ENCODE results near the gene PLD2.

The PLD2 gene

DNA sequence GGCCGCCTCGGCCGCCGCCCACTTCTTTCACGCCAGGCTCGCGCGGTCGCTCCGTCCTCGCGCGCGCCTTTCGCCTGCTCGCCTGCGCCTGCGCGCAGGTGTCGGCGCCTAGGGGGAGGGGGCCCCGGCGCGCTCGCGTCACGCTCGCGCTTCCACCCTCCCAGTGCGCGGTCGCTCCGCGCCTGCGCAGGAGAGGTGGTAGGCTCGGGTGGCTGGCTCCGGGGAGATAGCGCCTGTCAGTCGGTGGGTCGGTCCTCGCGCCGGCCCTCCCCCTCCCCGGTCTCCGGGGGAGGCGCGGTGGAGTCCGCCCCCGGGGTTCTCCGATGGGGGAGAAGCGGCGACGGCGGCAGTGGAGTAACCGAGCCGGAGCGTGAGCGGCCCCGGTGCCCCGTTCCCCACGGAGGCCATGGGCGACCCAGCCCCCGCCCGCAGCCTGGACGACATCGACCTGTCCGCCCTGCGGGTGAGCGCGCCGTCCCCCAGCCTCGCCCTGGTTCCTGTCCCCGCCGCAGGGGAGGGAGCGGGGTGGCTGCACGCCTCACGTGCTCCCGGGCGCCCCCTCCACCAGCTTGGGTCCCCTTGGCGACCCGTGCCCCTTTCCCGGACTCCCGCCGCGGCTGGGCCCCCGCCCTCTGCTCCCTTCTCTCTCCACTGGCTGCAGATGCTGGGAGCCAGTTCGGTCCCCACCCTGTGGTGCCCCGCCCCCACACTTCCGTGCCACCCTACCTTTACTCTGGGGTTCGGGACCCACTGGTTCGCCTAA, 26.4 kb downstream of the PLD2 start, which contains the start of gene MINK1 (continued):
- TF ChIP-seq PATZ1 (tag by site-specific recombination; IDR thresholded peaks at IDR 0.05) (peak; percentile 89), ZNF155 (tag by site-specific recombination; IDR thresholded peaks at IDR 0.05) (no peak), ZNF600 (tag by site-specific recombination; IDR thresholded peaks at IDR 0.05) (peak; percentile 56; the same call in 1 of the 2 replicates), ZNF146 (tag by site-specific recombination; IDR thresholded peaks at IDR 0.05) (peak; percentile 7; the same call in 1 of the 2 replicates), BCL11A (tag by site-specific recombination; IDR thresholded peaks at IDR 0.05; ENCODE audit: low read depth) (0 out of 2 replicates have a peak, but pooled peaks have one; percentile 19), ZNF660 (tag by site-specific recombination; IDR thresholded peaks at IDR 0.05) (no peak), ZNF121 (tag by site-specific recombination; IDR thresholded peaks at IDR 0.05) (no peak), ZNF501 (tag by site-specific recombination; IDR thresholded peaks at IDR 0.05) (peak; percentile 79; the same call in 1 of the 2 replicates), YY2 (tag by site-specific recombination; IDR thresholded peaks at IDR 0.05) (peak; percentile 55; the same call in 1 of the 2 replicates), ZSCAN23 (tag by site-specific recombination; IDR thresholded peaks at IDR 0.05) (no peak), HOXC10 (CRISPR knock-in tag; IDR thresholded peaks at IDR 0.05) (no peak), ZNF776 (tag by site-specific recombination; IDR thresholded peaks at IDR 0.05; ENCODE audit: borderline replicate concordance) (no peak), ZBTB1 (tag by site-specific recombination; IDR thresholded peaks at IDR 0.05) (no peak), RBAK (tag by site-specific recombination; IDR thresholded peaks at IDR 0.05) (no peak), ZNF433 (tag by site-specific recombination; IDR thresholded peaks at IDR 0.05; ENCODE audit: low read depth) (no peak), ZNF571 (tag by site-specific recombination; IDR thresholded peaks at IDR 0.05) (no peak), KLF16 (tag by site-specific recombination; IDR thresholded peaks at IDR 0.05) (peak; percentile 69), SETDB1 (IDR thresholded peaks at IDR 0.05; ENCODE audit: insufficient read length, low read length) (no peak), ZNF626 (tag by site-specific recombination; IDR thresholded peaks at IDR 0.05) (no peak), ZNF76 (tag by site-specific recombination; IDR thresholded peaks at IDR 0.05; ENCODE audit: borderline replicate concordance, low read depth) (no peak), ZNF16 (tag by site-specific recombination; IDR thresholded peaks at IDR 0.05; ENCODE audit: low read depth) (no peak)

- peak overlapping the region; percentile 90 for H3K4me3 ChIP-seq (ENCODE audit: low read depth, low read length)
- H3K9me3 ChIP-seq (ENCODE audit: control insufficient read depth, insufficient read depth, low read depth, low read length): no peaks in the 10 kb centered on the region
- H3K27ac ChIP-seq (ENCODE audit: extremely low read depth, low read depth, low read length): peak overlapping the region; percentile 81
- CTCF ChIA-PET: interaction anchor here (0.6 to 1.1 kb wide), 4 partner anchors 47 to 334 kb away, joined by 3 to 10 read pairs (median 4); no protein-coding TSS in a partner anchor
- H3K36me3 ChIP-seq (ENCODE audit: control insufficient read depth in 2 of 2, insufficient read depth in 1 of 2, low read length in 2 of 2): peaks cover 0 to 5% of the 10 kb centered on the region in 2 experiments; a peak in 1 of 3 replicates
- H3K4me1 ChIP-seq (ENCODE audit: control insufficient read depth, insufficient read depth, low read length): peaks cover 14% of the 10 kb centered on the region
- POLR2A ChIA-PET: interaction anchor here (0.6 to 2.4 kb wide), 5 partner anchors 9 to 666 kb away, joined by 3 to 9 read pairs (median 4); partner anchors contain the start of gene PLD2
- peak; percentile 61; the same call in 1 of the 2 replicates for TF ChIP-seq ZBTB20 (tag by site-specific recombination; IDR thresholded peaks at IDR 0.05)
- TF ChIP-seq ZNF266 (tag by site-specific recombination; IDR thresholded peaks at IDR 0.05; ENCODE audit: low read depth): no peak
- TF ChIP-seq, protein P1, sequence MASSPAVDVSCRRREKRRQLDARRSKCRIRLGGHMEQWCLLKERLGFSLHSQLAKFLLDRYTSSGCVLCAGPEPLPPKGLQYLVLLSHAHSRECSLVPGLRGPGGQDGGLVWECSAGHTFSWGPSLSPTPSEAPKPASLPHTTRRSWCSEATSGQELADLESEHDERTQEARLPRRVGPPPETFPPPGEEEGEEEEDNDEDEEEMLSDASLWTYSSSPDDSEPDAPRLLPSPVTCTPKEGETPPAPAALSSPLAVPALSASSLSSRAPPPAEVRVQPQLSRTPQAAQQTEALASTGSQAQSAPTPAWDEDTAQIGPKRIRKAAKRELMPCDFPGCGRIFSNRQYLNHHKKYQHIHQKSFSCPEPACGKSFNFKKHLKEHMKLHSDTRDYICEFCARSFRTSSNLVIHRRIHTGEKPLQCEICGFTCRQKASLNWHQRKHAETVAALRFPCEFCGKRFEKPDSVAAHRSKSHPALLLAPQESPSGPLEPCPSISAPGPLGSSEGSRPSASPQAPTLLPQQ (tag by site-specific recombination; IDR thresholded peaks at IDR 0.05): no peak; the same call in 1 of the 2 replicates
- no peak for TF ChIP-seq ZNF433 (tag by site-specific recombination; IDR thresholded peaks at IDR 0.05; ENCODE audit: low read depth)
- no peak for TF ChIP-seq EGR2 (tag by site-specific recombination; IDR thresholded peaks at IDR 0.05; ENCODE audit: low read depth)
- no peak for TF ChIP-seq ZNF114 (tag by site-specific recombination; IDR thresholded peaks at IDR 0.05)
- TF ChIP-seq MYNN (tag by site-specific recombination; IDR thresholded peaks at IDR 0.05; ENCODE audit: borderline replicate concordance): no peak
- 0 out of 2 replicates have a peak, but pooled peaks have one; percentile 14 for TF ChIP-seq ZBTB7A (tag by site-specific recombination; IDR thresholded peaks at IDR 0.05; ENCODE audit: low read depth)
- TF ChIP-seq ZBTB11 (tag by site-specific recombination; conservative IDR thresholded peaks at IDR 0.05; ENCODE audit: low read depth): peak; percentile 75
Measured at GRCh38 chr17:4833941-4834680, 27.2 kb downstream of the PLD2 start.

Data from HEK293 (cell line).